HG03520 (cell line): Measurements from ENCODE around the gene PHLDB2.
A peak's percentile ranks its signal among the peaks of the same experiment; 100 is the strongest.

Source experiments
- ATAC-seq: cut with Tn5 transposase; IDR thresholded peaks from one replicate; pipeline ENCODE4 v1.9.1; 2021; ENCODE audit warnings: mild to moderate bottlenecking, moderate library complexity; ENCODE audit not compliant: unreplicated experiment

PHLDB2 gene

GRCh38 chr3:111989061-111989678 lies 130.1 kb downstream of the PHLDB2 start:
- peak; percentile 93 for ATAC-seq

- ATAC-seq: no peak
Observed at GRCh38 chr3:111993038-111993437, 134.0 kb downstream of the PHLDB2 start.

GRCh38 chr3:111998636-111999483 lies 139.8 kb downstream of the PHLDB2 start, which contains the start of gene TAGLN3:
TSS of gene TAGLN3 (plus strand) at chr3:111998922. CDS start at chr3:111999423, 501 bp downstream.
- ATAC-seq: no peak

GRCh38 chr3:111999484-112000324 lies 140.6 kb downstream of the PHLDB2 start:
- ATAC-seq: no peak

GRCh38 chr3:112000367-112000771 lies 141.3 kb downstream of the PHLDB2 start:
- no peak for ATAC-seq

DNA sequence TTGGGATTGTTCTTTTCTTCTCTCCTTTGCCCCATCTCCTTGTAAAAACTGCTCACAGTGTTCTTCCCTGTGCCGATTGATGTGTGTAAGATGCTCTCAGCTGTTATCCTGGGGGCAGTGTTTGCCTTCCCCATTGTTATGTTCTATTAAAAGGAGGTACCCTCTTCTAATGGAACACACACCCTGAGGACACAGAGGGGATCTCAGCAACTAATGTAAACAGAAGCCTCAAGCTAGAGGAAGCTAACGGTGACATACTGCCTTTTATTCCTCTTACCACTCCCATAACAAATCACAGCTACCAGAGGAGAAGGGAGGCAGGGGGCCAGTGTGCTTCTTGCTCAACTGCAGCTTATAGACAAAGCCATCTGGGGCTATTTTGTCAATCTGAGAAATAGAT lies 141.9 kb downstream of the PHLDB2 start:
- ATAC-seq: no peak

GRCh38 chr3:112001526-112001925 lies 142.5 kb downstream of the PHLDB2 start:
- no peak for ATAC-seq

GRCh38 chr3:112002096-112002971 lies 143.3 kb downstream of the PHLDB2 start:
- ATAC-seq: no peak

DNA sequence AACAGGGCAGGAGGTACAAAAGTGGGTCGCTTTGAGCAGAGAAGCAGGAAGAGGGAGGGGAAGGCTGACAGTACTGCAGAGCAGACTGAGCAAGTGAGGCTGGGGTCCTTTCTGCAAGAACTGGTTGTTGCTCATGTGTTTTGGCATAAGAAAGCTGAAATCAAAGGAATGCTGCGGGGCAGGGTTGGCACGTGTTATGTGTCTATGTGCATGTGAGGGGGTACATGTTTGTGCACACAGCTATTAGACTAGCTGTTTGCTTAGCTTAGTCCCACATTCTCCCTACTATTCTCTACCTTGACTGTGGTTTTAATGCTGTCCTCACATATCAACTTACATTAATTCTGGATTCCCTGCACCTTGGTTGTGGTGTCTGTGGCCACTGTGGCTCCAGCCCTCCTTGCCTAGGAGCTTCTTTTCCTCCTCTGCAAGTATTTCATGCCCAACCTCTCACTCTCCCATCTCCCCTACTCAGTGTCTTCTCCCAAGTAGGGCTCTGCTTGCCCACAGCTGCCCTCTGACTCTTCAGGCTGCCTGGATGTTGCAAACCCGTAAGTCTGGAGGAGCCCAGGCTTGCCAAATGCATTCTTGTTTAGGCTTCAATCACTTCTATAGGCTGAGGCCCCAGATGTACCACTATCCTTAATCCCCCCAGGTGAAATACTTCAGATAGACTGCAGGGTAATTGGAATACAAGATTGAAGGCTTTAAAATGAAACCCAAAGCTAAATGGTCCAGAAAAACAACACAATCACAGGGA lies 144.4 kb downstream of the PHLDB2 start:
- ATAC-seq: no peak

DNA sequence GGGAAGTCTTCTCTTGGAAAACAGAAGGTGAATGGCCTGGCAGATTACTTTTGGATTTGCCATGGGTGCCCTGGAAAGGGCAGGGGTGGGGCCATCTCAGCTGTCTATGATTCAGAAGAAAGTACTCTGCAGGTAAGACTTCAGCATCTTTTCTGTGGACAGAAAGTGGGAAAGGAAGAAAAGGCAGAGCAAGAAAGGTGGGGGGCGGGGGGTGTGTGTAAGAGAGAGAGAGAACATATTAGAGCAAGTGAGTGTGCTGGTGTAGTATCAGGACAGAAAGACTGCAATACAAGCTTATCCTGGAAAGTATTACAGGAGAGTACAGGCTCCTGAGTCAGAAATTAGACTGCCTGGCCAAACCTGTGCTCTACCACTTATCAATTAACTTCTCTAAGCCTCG lies 145.1 kb downstream of the PHLDB2 start:
- no peak for ATAC-seq

DNA sequence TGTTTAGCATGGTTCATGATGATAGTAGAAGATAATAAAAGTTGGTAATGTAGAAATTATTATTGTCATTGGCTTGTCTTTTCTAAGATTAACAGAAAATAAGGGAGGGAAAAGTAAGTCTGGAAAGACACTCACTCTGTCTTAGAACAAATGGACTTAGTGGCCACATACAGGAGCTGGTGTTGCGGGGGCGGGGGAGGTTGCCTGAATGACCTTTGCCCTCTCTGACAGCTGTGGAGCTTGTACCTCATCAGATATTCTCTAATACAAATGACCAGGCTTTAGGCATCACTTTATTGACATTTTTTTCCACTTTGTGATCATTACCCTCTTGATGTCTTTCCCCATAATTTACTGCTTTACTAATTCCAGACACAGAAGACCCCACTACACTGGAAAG lies 145.6 kb downstream of the PHLDB2 start:
- no peak for ATAC-seq

GRCh38 chr3:112005091-112005672 lies 146.1 kb downstream of the PHLDB2 start:
- ATAC-seq: no peak

DNA sequence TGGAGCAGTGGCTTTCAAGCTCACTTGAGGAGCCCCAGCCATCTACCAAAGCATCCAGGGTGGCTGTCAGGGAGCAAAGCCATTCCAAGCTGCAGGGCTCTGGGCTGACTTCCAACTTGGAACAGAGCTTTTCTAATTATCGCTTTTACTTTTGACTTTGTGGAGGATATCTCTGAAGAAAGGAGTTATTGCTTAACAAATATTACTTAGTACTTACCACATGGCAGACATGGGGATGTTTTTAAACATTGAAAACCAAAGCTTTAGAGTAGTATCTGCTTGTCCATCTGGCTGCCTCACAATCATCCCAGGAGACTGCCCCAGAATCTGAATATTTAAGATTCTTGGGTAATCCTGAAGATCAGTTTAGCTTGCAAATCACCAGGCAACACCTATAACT lies 148.6 kb downstream of the PHLDB2 start:
- ATAC-seq: no peak

DNA sequence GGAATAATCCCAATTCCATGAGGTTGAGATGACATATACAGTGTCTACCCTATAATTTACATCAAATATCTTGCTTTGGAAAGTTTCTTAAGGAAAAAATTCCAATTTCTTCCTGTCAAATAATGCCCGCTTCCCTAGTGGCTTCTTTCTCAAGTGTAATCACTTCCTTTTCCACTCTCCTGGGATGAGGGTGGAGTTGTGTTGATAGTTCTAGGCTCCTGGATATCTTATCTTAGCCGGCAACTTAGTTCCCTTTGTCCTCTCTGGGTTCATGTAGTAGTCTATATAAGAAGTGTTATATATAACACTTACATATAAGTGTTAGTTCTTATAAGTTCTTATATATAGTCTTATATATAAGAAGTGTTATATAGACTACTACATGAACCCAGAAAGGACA lies 150.6 kb downstream of the PHLDB2 start:
- ATAC-seq: no peak

GRCh38 chr3:112010636-112011035 lies 151.6 kb downstream of the PHLDB2 start:
- ATAC-seq: no peak

GRCh38 chr3:112011376-112011940 lies 152.4 kb downstream of the PHLDB2 start:
- no peak for ATAC-seq

- no peak for ATAC-seq
Observed at GRCh38 chr3:112012205-112012992, 153.3 kb downstream of the PHLDB2 start.
